ENCODE data around the gene ITPRID2. TPM values are rescaled to one million over a fixed set of nuclear protein-coding genes. Genes with fewer than 3 reads are reported as not detected.

The ITPRID2 gene
- total and polyA plus RNA-seq, 2 of the 8 experiments (the other 6 are each of a cell fraction or from before 2014, with no cell fraction given) = 1.9 to 12.6 TPM

GRCh38 chr2:181885096-181885495, 6.4 kb upstream of the ITPRID2 start (continued):
- TF ChIP-seq EP300 (IDR thresholded peaks at IDR 0.05; ENCODE audit: borderline replicate concordance in 1 of 2, low read depth in 2 of 2, low read length in 2 of 2) = no peak
- no peak for TF ChIP-seq ATF2 (IDR thresholded peaks at IDR 0.05; ENCODE audit: low read length)
- no peak for TF ChIP-seq PHF8 (conservative IDR thresholded peaks at IDR 0.05; ENCODE audit: low read depth, low read length)

Measured in H1 (cell line).